GM20000 (cell line): ENCODE data around the gene ADGRG2.

ENCODE experiments used
- DNase-seq: peaks from one replicate; pipeline ENCODE4 v3.0.0; 2012; ENCODE audit warnings: low spot score
- TF ChIP-seq, protein P1 (sequence below): IDR thresholded peaks from 2 replicates; pipeline ENCODE4 v1.5.1; 2012; ENCODE audit warnings: mild to moderate bottlenecking, control low read depth; ENCODE audit errors: extremely low read depth, missing control alignments

ADGRG2 gene

DNA sequence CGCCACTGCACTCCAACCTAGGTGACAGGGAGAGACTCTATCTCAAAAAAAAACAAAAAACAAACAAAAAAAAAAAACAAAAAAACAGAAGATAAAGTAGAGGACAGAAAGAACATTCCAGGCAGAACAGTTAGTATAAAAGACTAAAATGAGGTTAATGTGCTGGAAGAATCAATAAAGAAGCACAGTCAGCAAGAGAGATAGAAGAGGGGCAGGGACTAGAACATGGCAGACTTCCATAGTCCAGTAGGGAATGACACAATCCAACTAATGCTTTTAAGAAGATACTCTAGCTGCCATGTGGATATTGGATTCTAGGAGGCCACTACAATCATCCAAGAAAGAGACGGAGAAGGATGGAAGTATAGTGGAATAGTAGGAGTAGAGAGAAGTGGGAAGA is 11.6 kb downstream of the ADGRG2 start:
- TF ChIP-seq, protein P1, sequence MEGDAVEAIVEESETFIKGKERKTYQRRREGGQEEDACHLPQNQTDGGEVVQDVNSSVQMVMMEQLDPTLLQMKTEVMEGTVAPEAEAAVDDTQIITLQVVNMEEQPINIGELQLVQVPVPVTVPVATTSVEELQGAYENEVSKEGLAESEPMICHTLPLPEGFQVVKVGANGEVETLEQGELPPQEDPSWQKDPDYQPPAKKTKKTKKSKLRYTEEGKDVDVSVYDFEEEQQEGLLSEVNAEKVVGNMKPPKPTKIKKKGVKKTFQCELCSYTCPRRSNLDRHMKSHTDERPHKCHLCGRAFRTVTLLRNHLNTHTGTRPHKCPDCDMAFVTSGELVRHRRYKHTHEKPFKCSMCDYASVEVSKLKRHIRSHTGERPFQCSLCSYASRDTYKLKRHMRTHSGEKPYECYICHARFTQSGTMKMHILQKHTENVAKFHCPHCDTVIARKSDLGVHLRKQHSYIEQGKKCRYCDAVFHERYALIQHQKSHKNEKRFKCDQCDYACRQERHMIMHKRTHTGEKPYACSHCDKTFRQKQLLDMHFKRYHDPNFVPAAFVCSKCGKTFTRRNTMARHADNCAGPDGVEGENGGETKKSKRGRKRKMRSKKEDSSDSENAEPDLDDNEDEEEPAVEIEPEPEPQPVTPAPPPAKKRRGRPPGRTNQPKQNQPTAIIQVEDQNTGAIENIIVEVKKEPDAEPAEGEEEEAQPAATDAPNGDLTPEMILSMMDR = no peak
- DNase-seq = no peak

DNA sequence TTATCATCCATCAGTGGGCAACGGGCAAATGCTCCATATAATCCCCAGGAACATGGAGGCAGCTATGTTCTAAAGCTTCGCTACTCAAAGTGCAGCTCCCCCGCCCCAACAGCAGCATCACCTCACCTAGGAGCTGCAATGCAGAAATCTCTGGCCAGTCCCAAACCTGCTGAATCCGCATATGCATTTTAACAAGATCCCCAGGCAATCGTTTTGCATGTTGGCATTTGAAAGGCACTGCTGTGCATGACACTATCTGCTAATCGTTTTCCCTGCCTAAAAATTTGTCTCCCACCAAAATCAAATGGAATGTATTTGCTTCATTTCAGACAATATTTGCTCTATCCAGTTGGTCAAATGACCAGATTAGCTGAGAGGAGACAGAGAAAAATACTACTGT is 15.2 kb downstream of the ADGRG2 start:
- TF ChIP-seq, protein P1 = no peak
- no peak for DNase-seq

DNA sequence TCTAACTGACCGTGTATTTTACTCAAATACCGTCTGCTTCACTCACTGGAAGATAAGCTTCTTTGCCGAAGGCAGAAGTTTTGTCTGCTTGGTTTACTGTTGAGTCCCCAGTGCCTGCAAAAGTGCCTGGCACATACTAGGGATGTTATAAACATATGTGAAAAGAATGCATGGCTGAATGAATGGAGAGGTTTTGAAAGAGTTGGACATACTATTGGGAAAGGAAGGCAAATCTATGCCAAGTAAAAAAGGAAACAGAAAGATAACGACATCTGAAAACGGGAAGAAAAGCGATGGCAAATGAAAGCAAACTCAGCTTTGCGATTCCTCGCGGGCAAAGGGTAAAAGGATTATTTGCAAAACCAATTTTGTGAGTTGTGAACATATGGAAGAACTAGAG is 21.7 kb downstream of the ADGRG2 start:
- TF ChIP-seq, protein P1 = no peak

DNA sequence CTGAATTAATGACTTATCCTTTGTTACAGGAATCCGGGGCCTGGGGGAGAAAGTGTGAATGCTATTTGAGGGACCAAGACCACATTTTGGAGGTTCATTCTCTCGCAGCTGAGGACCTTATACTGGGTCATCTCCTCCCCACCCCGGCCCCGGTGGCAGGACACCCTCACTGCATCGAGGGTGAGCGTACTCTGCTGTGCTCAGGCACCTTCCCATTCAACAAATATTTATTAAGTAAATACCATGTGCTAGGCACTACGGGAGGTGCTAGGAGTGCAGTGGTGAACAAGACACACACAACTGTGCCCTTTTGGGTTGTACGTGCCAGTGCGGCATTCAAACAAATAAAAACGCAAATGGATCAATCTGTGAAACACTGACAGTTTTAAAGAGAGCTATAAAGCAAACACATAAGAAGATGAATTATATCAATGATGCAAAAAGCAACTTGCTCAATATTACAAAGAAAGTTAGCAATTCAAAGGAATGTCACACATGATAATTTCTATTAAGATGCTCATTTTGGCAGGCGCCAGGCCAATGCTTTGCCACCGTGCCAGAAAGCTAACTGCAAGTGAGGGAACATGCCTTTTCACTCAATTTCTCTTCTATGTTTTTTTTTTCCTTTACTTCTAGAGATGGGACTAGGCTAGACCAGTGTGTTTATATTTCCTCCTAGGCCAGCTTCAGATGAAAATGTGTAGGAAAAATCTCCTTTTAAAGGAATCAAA is 24.6 kb downstream of the ADGRG2 start:
- no peak for DNase-seq

More for the DNA sequence above, 21.7 kb downstream of the ADGRG2 start:
- DNase-seq = no peak

DNA sequence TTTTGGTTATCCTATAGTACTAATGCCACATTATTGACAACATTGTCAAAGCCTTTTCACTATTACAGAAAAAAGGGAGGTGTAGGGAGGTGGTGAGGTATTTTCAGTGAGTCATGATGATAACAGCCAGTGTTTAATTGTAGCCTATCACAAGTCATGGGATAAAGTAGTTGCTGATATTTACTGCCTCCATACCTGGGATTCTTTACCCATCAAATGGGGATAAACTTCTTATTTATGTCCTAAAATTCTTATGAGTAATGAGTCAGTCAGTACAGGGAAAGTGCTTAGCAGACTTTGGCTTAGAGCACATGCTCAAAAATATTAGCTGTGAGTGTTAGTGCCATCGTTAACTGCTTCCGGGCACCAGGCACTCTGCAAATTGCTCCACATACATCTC is 25.7 kb downstream of the ADGRG2 start:
- DNase-seq = no peak
- TF ChIP-seq, protein P1 = no peak

More for the DNA sequence above, 24.6 kb downstream of the ADGRG2 start:
- TF ChIP-seq, protein P1 = no peak

DNA sequence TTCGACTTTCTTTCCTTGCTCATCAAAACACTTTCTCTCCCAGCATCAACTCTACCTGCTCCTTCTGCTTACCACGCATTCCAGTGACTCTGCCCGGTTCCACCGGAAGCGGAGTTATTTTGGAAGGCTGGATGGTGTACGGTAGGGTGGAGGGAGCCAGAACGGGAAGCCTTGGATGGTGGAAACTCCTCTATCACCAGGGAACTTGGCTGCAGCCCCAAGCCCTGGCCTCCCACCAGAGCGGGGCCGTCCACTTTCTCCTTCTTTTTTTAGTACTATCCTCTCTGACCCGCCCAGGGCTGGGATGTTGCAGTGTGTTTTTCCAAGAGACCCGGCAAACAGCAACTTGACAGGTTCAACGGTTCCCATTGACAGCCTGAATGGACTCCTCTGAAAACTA is 27.6 kb downstream of the ADGRG2 start:
- DNase-seq = no peak
- TF ChIP-seq, protein P1 = no peak

DNA sequence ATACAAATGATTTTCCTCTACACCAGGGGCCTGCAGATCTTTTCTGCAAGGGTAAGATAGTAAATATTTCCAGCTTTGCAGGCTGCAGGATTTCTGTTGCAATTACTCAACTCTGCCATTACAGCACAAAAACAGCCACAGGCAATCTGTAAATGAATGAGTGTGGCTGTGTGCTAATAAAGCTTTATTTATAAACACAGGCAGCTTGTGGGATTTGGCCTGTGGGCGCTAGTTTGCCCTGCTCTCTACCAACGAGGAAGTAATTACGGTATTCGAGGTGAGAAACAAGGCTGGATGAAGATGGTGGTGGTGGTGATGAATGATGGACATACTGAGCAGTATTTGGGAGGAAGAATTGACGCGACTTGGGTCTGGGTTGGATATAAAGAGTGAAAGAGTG is 30.7 kb downstream of the ADGRG2 start:
- TF ChIP-seq, protein P1 = no peak
- DNase-seq = no peak
